ENCODE results near the gene HID1.
A peak's percentile ranks its signal among the peaks of the same experiment; 100 is the strongest.
"Not testable (repeated sequence)": the region's sequence is repeated elsewhere in the genome, so short reads cannot be mapped to it uniquely, and the experiment has no call there.

The HID1 gene

GRCh38 chr17:74971842-74972106 lies 785 bp downstream of the HID1 start:
- H3K4me3 ChIP-seq (ENCODE audit: insufficient read length, low read depth): peak overlapping the region; percentile 61
- no peak for TF ChIP-seq YY1 (IDR thresholded peaks at IDR 0.05; ENCODE audit: insufficient read depth, insufficient read length)
- TF ChIP-seq ZNF274 (IDR thresholded peaks at IDR 0.05; ENCODE audit: low read depth, low read length): no peak
- TF ChIP-seq SUZ12 (IDR thresholded peaks at IDR 0.05; ENCODE audit: extremely low read depth, insufficient read depth, insufficient read length): peak; percentile 40
- peak overlapping the region; percentile 1 for H3K9ac ChIP-seq (ENCODE audit: insufficient read length, low read depth)

GRCh38 chr17:74971069-74971841 lies 1.3 kb downstream of the HID1 start:
- peaks cover 7% of the 10 kb centered on the region for H3K4me1 ChIP-seq (ENCODE audit: insufficient read depth, insufficient read length)
- H3K27me3 ChIP-seq (ENCODE audit: insufficient read depth, insufficient read length): peaks cover 60% of the 10 kb centered on the region
- H3K9ac ChIP-seq (ENCODE audit: insufficient read length, low read depth): peak overlapping the region; percentile 1
- no peak for DNase-seq (ENCODE audit: low read depth, low spot score)
- no peaks in the 10 kb centered on the region for H3K9me3 ChIP-seq (ENCODE audit: insufficient read depth, low read length)
- TF ChIP-seq YY1 (IDR thresholded peaks at IDR 0.05; ENCODE audit: insufficient read depth, insufficient read length) (no peak), SUZ12 (IDR thresholded peaks at IDR 0.05; ENCODE audit: extremely low read depth, insufficient read depth, insufficient read length) (no peak), ZNF274 (IDR thresholded peaks at IDR 0.05; ENCODE audit: low read depth, low read length) (no peak)
- peak overlapping the region; percentile 61 for H3K4me3 ChIP-seq (ENCODE audit: insufficient read length, low read depth)
- no peaks in the 10 kb centered on the region for H3K36me3 ChIP-seq (ENCODE audit: insufficient read depth, insufficient read length, low read length)

More at GRCh38 chr17:74971842-74972106, 785 bp downstream of the HID1 start:
- peaks cover 60% of the 10 kb centered on the region for H3K27me3 ChIP-seq (ENCODE audit: insufficient read depth, insufficient read length)
- H3K36me3 ChIP-seq (ENCODE audit: insufficient read depth, insufficient read length, low read length): no peaks in the 10 kb centered on the region
- no peaks in the 10 kb centered on the region for H3K9me3 ChIP-seq (ENCODE audit: insufficient read depth, low read length)
- peaks cover 7% of the 10 kb centered on the region for H3K4me1 ChIP-seq (ENCODE audit: insufficient read depth, insufficient read length)
- DNase-seq (ENCODE audit: low read depth, low spot score): no peak

GRCh38 chr17:74970395-74970794 lies 2.2 kb downstream of the HID1 start:
- Histone ChIP-seq H3K9ac (ENCODE audit: insufficient read length, low read depth) (no peak overlapping the region), H3K9me3 (ENCODE audit: insufficient read depth, low read length) (no peaks in the 10 kb centered on the region), H3K36me3 (ENCODE audit: insufficient read depth, insufficient read length, low read length) (no peaks in the 10 kb centered on the region), H3K4me1 (ENCODE audit: insufficient read depth, insufficient read length) (peaks cover 7% of the 10 kb centered on the region), H3K27me3 (ENCODE audit: insufficient read depth, insufficient read length) (peaks cover 53% of the 10 kb centered on the region), H3K4me3 (ENCODE audit: insufficient read length, low read depth) (no peak overlapping the region)
- no peak for DNase-seq (ENCODE audit: low read depth, low spot score)
- TF ChIP-seq YY1 (IDR thresholded peaks at IDR 0.05; ENCODE audit: insufficient read depth, insufficient read length): no peak

DNA sequence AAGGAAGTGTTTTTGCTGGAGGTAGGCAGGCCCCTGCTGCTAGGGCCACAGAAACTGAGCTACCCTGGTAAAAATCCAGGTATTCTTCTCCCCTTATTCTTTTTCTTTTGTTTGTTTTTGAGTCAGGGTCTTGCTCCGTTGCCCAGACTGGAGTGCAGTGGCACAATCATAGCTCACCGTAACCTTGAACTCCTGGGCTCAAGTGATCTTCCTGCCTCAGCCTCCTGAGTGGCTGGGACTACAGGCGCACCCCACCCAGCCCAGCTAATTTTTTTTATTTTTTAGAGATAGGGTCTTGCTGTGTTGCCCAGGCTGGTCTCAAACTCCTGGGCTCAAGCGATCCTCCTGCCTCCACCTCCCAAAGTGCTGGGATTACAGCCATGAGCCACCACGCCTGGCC lies 3.1 kb downstream of the HID1 start:
- H3K4me3 ChIP-seq (ENCODE audit: insufficient read length, low read depth); H3K9me3 ChIP-seq (ENCODE audit: insufficient read depth, low read length); H3K36me3 ChIP-seq (ENCODE audit: insufficient read depth, insufficient read length, low read length); H3K4me1 ChIP-seq (ENCODE audit: insufficient read depth, insufficient read length); H3K9ac ChIP-seq (ENCODE audit: insufficient read length, low read depth); DNase-seq (ENCODE audit: low read depth, low spot score): not testable (repeated sequence)
- H3K27me3 ChIP-seq (ENCODE audit: insufficient read depth, insufficient read length): peaks cover 44% of the 10 kb centered on the region

GRCh38 chr17:74968361-74968780 lies 4.2 kb downstream of the HID1 start:
- DNase-seq (ENCODE audit: low read depth, low spot score): no peak
- TF ChIP-seq SUZ12 (IDR thresholded peaks at IDR 0.05; ENCODE audit: extremely low read depth, insufficient read depth, insufficient read length) (no peak), ZNF274 (IDR thresholded peaks at IDR 0.05; ENCODE audit: low read depth, low read length) (no peak), YY1 (IDR thresholded peaks at IDR 0.05; ENCODE audit: insufficient read depth, insufficient read length) (no peak)
- H3K9ac ChIP-seq (ENCODE audit: insufficient read length, low read depth): no peak overlapping the region

GRCh38 chr17:74964988-74965622 lies 7.5 kb downstream of the HID1 start:
- no peaks in the 10 kb centered on the region for H3K36me3 ChIP-seq (ENCODE audit: insufficient read depth, insufficient read length, low read length)
- TF ChIP-seq YY1 (IDR thresholded peaks at IDR 0.05; ENCODE audit: insufficient read depth, insufficient read length) (no peak), SUZ12 (IDR thresholded peaks at IDR 0.05; ENCODE audit: extremely low read depth, insufficient read depth, insufficient read length) (no peak), ZNF274 (IDR thresholded peaks at IDR 0.05; ENCODE audit: low read depth, low read length) (no peak)
- H3K4me3 ChIP-seq (ENCODE audit: insufficient read length, low read depth): no peak overlapping the region
- no peaks in the 10 kb centered on the region for H3K9me3 ChIP-seq (ENCODE audit: insufficient read depth, low read length)
- H3K4me1 ChIP-seq (ENCODE audit: insufficient read depth, insufficient read length): peaks cover 6% of the 10 kb centered on the region
- no peak for DNase-seq (ENCODE audit: low read depth, low spot score)
- peaks cover 7% of the 10 kb centered on the region for H3K27me3 ChIP-seq (ENCODE audit: insufficient read depth, insufficient read length)
- no peak overlapping the region for H3K9ac ChIP-seq (ENCODE audit: insufficient read length, low read depth)

More at GRCh38 chr17:74968361-74968780, 4.2 kb downstream of the HID1 start:
- H3K9me3 ChIP-seq (ENCODE audit: insufficient read depth, low read length): no peaks in the 10 kb centered on the region
- H3K27me3 ChIP-seq (ENCODE audit: insufficient read depth, insufficient read length): peaks cover 33% of the 10 kb centered on the region
- H3K36me3 ChIP-seq (ENCODE audit: insufficient read depth, insufficient read length, low read length): no peaks in the 10 kb centered on the region
- H3K4me1 ChIP-seq (ENCODE audit: insufficient read depth, insufficient read length): peaks cover 7% of the 10 kb centered on the region
- H3K4me3 ChIP-seq (ENCODE audit: insufficient read length, low read depth): no peak overlapping the region

DNA sequence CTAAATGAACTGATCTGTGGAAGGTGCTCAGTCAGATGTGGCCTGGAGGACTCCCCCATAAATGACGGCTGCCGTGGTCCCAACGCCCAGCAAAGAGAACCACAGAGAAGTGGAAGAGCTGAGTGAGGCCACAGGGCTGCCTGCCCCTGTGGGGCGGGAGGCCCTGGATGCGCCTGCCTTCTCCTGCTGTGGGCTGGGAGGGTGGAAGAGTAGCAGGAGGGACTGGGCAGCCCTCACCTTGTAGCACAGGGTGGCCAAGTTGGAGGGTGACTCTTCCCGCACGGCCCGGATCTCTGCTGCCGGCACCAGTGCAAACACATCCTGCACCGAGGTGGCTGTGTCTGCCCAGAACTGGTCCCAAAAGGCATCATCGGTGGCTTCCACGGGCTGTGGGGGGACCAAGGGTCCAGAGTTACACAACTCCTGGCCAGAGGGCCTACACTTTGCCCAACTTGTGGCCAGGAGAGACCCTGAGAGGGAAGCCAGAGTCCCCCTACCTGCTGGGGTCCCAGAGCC lies 8.3 kb downstream of the HID1 start:
- TF ChIP-seq YY1 (IDR thresholded peaks at IDR 0.05; ENCODE audit: insufficient read depth, insufficient read length) (no peak), ZNF274 (IDR thresholded peaks at IDR 0.05; ENCODE audit: low read depth, low read length) (no peak), SUZ12 (IDR thresholded peaks at IDR 0.05; ENCODE audit: extremely low read depth, insufficient read depth, insufficient read length) (no peak)
- Histone ChIP-seq H3K36me3 (ENCODE audit: insufficient read depth, insufficient read length, low read length) (no peaks in the 10 kb centered on the region), H3K9ac (ENCODE audit: insufficient read length, low read depth) (no peak overlapping the region), H3K27me3 (ENCODE audit: insufficient read depth, insufficient read length) (peaks cover 13% of the 10 kb centered on the region), H3K4me3 (ENCODE audit: insufficient read length, low read depth) (no peak overlapping the region), H3K4me1 (ENCODE audit: insufficient read depth, insufficient read length) (peaks cover 6% of the 10 kb centered on the region), H3K9me3 (ENCODE audit: insufficient read depth, low read length) (no peaks in the 10 kb centered on the region)
- no peak for DNase-seq (ENCODE audit: low read depth, low spot score)
